A549 (cell line): ENCODE data around the gene DNAJC15. TPM values are rescaled to one million over a fixed set of nuclear protein-coding genes. Genes with fewer than 3 reads are reported as not detected.

Experiments used
- ATAC-seq, 2 experiments: fragments of 200-7000 bp in 1 of 2; fragments of >200 bp in 1 of 2; cut with Nextera tagmentation in 1 of 2; cut with Tn5 transposase in 1 of 2; 3 replicates each; pipeline versions ENCODE4 v1.8.0 to v1.9.1; 2018 to 2020; ENCODE audit warnings: mild to moderate bottlenecking in 1 of 2, moderate library complexity in 1 of 2
- CTCF ChIA-PET: fragments of 300-600 bp; sonication (Branson Sonifier 250); formaldehyde crosslinking; extraction: SDS; loops from one replicate; lab custom pipeline; 2021; ENCODE audit warnings: antibody characterized with exemption, inconsistent platforms; lab: Yijun Ruan, JAX
- POLR2A ChIA-PET: fragments of 350-600 bp; formaldehyde crosslinking; extraction: SDS; loops from one replicate; lab custom pipeline; 2021; ENCODE audit warnings: antibody characterized with exemption, inconsistent platforms; lab: Yijun Ruan, JAX
- DNase-seq, 2 experiments: peaks; one replicate each; pipeline versions ENCODE4 v3.0.0 to v3.0.0-alpha.2; 2011 to 2016; ENCODE audit warnings: low read depth in 1 of 2, low spot score in 1 of 2
- FAIRE-seq: peaks from 2 replicates; lab custom pipeline; 2011; peaks lifted over from hg19 to GRCh38; lab: Jason Lieb, UNC
- H3K27ac ChIP-seq, 2 experiments: fragments of >200 bp; sonication (Bioruptor Twin); formaldehyde crosslinking; 3 replicates each; pipeline ENCODE4 v1.5.1; 2016 to 2017
- H3K4me1 ChIP-seq: fragments of >200 bp; sonication (Bioruptor Twin); formaldehyde crosslinking; 3 replicates; pipeline ENCODE4 v1.6.1; 2016
- H3K4me2 ChIP-seq: fragments of >200 bp; sonication (Bioruptor Twin); formaldehyde crosslinking; 3 replicates; pipeline ENCODE4 v1.6.1; 2016
- H3K4me3 ChIP-seq: fragments of >200 bp; sonication (Bioruptor Twin); formaldehyde crosslinking; 3 replicates; pipeline ENCODE4 v1.5.1; 2016
- H3K9me3 ChIP-seq: fragments of >200 bp; sonication (Bioruptor Twin); formaldehyde crosslinking; 3 replicates; pipeline ENCODE4 v1.6.1; 2016
- CBX2 ChIP-seq: fragments of 200-600 bp; sonication (generic); IDR thresholded peaks from 2 replicates; pipeline ENCODE4 v1.6.1; 2016; ENCODE audit warnings: low read depth, mild to moderate bottlenecking, borderline replicate concordance
- CEBPB ChIP-seq, 2 experiments: fragments of >200 bp in 1 of 2; sonication (Bioruptor Twin) in 1 of 2; formaldehyde crosslinking in 1 of 2; IDR thresholded peaks; 2 replicates each; pipeline ENCODE4 v1.6.1; 2012 to 2016
- CHD2 ChIP-seq: fragments of 150-350 bp; IDR thresholded peaks from 2 replicates; pipeline ENCODE4 v1.6.1; 2014; ENCODE audit warnings: low read length; ENCODE audit not compliant: partially characterized antibody
- CTCF ChIP-seq: fragments of >200 bp; sonication (Bioruptor Twin); formaldehyde crosslinking; IDR thresholded peaks from 3 replicates; pipeline ENCODE4 v1.5.1; 2016
- E2F6 ChIP-seq: IDR thresholded peaks from 2 replicates; pipeline ENCODE4 v1.6.1; 2012; ENCODE audit warnings: low read depth, borderline replicate concordance
- ELK1 ChIP-seq: fragments of 150-350 bp; IDR thresholded peaks from 2 replicates; pipeline ENCODE4 v1.6.1; 2014; ENCODE audit warnings: low read depth, mild to moderate bottlenecking, low read length
- EP300 ChIP-seq, 2 experiments: fragments of >200 bp; sonication (Bioruptor Twin); formaldehyde crosslinking; IDR thresholded peaks; 2 replicates in 1 of 2; 3 replicates in 1 of 2; pipeline ENCODE4 v1.6.1; 2016 to 2017
- FOSB ChIP-seq: fragments of 250-450 bp; sonication (Bioruptor Pico); IDR thresholded peaks from 2 replicates; pipeline ENCODE4 v1.5.0; 2020; ENCODE audit warnings: mild to moderate bottlenecking, moderate library complexity
- FOSL2 ChIP-seq, 2 experiments: fragments of 450-650 bp in 1 of 2; fragments of >200 bp in 1 of 2; sonication (Bioruptor Twin) in 1 of 2; formaldehyde crosslinking; IDR thresholded peaks; 2 replicates each; pipeline versions ENCODE4 v1.5.0 to v1.6.1; 2016 to 2020; ENCODE audit warnings: mild to moderate bottlenecking in 1 of 2, moderate library complexity in 1 of 2
- GATA3 ChIP-seq: IDR thresholded peaks from 2 replicates; pipeline ENCODE4 v1.6.1; 2012; ENCODE audit warnings: borderline replicate concordance
- HES2 ChIP-seq: fragments of >200 bp; sonication (Bioruptor Twin); formaldehyde crosslinking; IDR thresholded peaks from 2 replicates; pipeline ENCODE4 v1.6.1; 2016
- HOXB5 ChIP-seq: fragments of 250-450 bp; sonication (Bioruptor Pico); IDR thresholded peaks from 2 replicates; pipeline ENCODE4 v1.5.0; 2020; ENCODE audit warnings: mild to moderate bottlenecking, moderate library complexity
- MAFK ChIP-seq: fragments of 450-650 bp; IDR thresholded peaks from 2 replicates; pipeline ENCODE4 v1.6.1; 2014; ENCODE audit not compliant: partially characterized antibody
- MAX ChIP-seq: IDR thresholded peaks from 2 replicates; pipeline ENCODE4 v1.6.1; 2012
- MAZ ChIP-seq: fragments of 150-350 bp; IDR thresholded peaks from 2 replicates; pipeline ENCODE4 v1.6.1; 2014; ENCODE audit warnings: antibody characterized with exemption, low read depth, low read length, borderline replicate concordance
- NFE2L2 ChIP-seq: fragments of 150-350 bp; conservative IDR thresholded peaks from 2 replicates; pipeline ENCODE4 v1.6.1; 2014; ENCODE audit warnings: low read length
- NR3C1 ChIP-seq: fragments of >200 bp; sonication (Bioruptor Twin); formaldehyde crosslinking; IDR thresholded peaks from 3 replicates; pipeline ENCODE4 v1.6.1; 2017
- PBX3 ChIP-seq: IDR thresholded peaks from 2 replicates; pipeline ENCODE4 v1.6.1; 2012
- POLR2AphosphoS2 ChIP-seq: conservative IDR thresholded peaks from 2 replicates; pipeline ENCODE4 v1.6.1; 2012; ENCODE audit warnings: low read length, improper control_type of control experiment, inconsistent platforms
- RCOR1 ChIP-seq: fragments of 150-350 bp; IDR thresholded peaks from 2 replicates; pipeline ENCODE4 v1.6.1; 2014; ENCODE audit warnings: antibody characterized with exemption, low read length, low read depth
- REST ChIP-seq: fragments of 200-600 bp; sonication (generic); IDR thresholded peaks from 2 replicates; pipeline ENCODE4 v1.6.1; 2016; ENCODE audit warnings: antibody characterized with exemption, mild to moderate bottlenecking, moderate library complexity
- RNF2 ChIP-seq: fragments of 200-600 bp; sonication (generic); IDR thresholded peaks from 2 replicates; pipeline ENCODE4 v1.6.1; 2016; ENCODE audit warnings: low read depth, mild to moderate bottlenecking, antibody characterized with exemption, moderate library complexity, borderline replicate concordance
- SMC3 ChIP-seq: fragments of >200 bp; sonication (Bioruptor Twin); formaldehyde crosslinking; IDR thresholded peaks from 3 replicates; pipeline ENCODE4 v1.6.1; 2018; ENCODE audit warnings: inconsistent platforms
- SREBF2 ChIP-seq: fragments of 450-650 bp; IDR thresholded peaks from 2 replicates; pipeline ENCODE4 v1.6.1; 2014; ENCODE audit warnings: mild to moderate bottlenecking, moderate library complexity
- WGBS: methylation state at CpG from one replicate; pipeline ENCODE4 v1.1.6; 2017; ENCODE audit errors: missing lambda C conversion rate; 5-methylcytosine and 5-hydroxymethylcytosine counted together
- polyA plus RNA-seq, 4 experiments: library from polyadenylated mRNA; depleted of rRNA in 3 of 4; stranded (reverse); fragments of >200 nt; fragmentation: RNase III in 1 of 4; extraction: RNeasy Plus Mini Kit Qiagen cat#74134 plus additional on column Dnase treatment in 1 of 4; gene quantifications; 2 replicates in 3 of 4; 3 replicates in 1 of 4; pipeline ENCODE4 v1.2.3, GENCODE V29; 2011 to 2017

Gene DNAJC15
- polyA plus RNA-seq, 2 of the 4 experiments (the other 2 are of a cell fraction): 0.03 to 0.05 TPM

- TF ChIP-seq GATA3: peak; percentile 12; the same call in 1 of the 2 replicates
- no peak for TF ChIP-seq ELK1
- TF ChIP-seq RNF2: no peak
Measured at GRCh38 chr13:43005460-43006236, 17.7 kb upstream of the DNAJC15 start (continued).

- ChIA-PET CTCF (interaction anchor here (0.6 to 2.0 kb wide), 4 partner anchors 10 to 1283 kb away, joined by 3 to 6 read pairs (median 3); no protein-coding TSS in a partner anchor), POLR2A (interaction anchor here (0.6 kb wide), 1 partner anchor 37 kb away, joined by 3 read pairs; no protein-coding TSS in a partner anchor)
- H3K4me3 ChIP-seq: no peak overlapping the region
- TF ChIP-seq SMC3 (no peak), NFE2L2 (no peak), EP300 (IDR thresholded peaks at IDR 0.05) (no peak), RCOR1 (no peak), FOSB (CRISPR knock-in tag) (no peak), MAZ (no peak), CHD2 (no peak), MAX (no peak), CTCF (no peak), HOXB5 (CRISPR knock-in tag) (no peak), NR3C1 (no peak)
- H3K9me3 ChIP-seq: no peaks in the 10 kb centered on the region
- H3K4me1 ChIP-seq: peaks cover 36% of the 10 kb centered on the region
- H3K27ac ChIP-seq: peak overlapping the region; percentile 79 to 83
- FAIRE-seq: no peak
- no peak for DNase-seq
- peak in 1 of 2 experiments; percentile 45; a peak in 2 of 6 replicates for ATAC-seq
- peak overlapping the region; percentile 55 for H3K4me2 ChIP-seq
- WGBS: 7% methylated on average over 3 of the region's 3 CpGs
Measured at GRCh38 chr13:43006893-43007631, 16.3 kb upstream of the DNAJC15 start.

- no peak overlapping the region for H3K4me2 ChIP-seq
- no peak overlapping the region for H3K4me3 ChIP-seq
- H3K27ac ChIP-seq: peak overlapping the region; percentile 39 to 83; a peak in 4 of 6 replicates
- FAIRE-seq: no peak
- no peak for DNase-seq
- POLR2A ChIA-PET: no interaction called here
- WGBS: 77% methylated on average over 3 of the region's 3 CpGs
- no peak for ATAC-seq
- H3K4me1 ChIP-seq: peaks cover 36% of the 10 kb centered on the region
- CTCF ChIA-PET: interaction anchor here (2.0 kb wide), 1 partner anchor 39 kb away, joined by 6 read pairs; no protein-coding TSS in a partner anchor
- H3K9me3 ChIP-seq: no peaks in the 10 kb centered on the region
- TF ChIP-seq MAFK: no peak
- no peak for TF ChIP-seq POLR2AphosphoS2
- TF ChIP-seq SREBF2: no peak
- no peak for TF ChIP-seq FOSL2 (IDR thresholded peaks at IDR 0.05)
- no peak for TF ChIP-seq FOSL2 (CRISPR knock-in tag; IDR thresholded peaks at IDR 0.05)
- TF ChIP-seq REST: no peak
- TF ChIP-seq NR3C1: no peak
- no peak for TF ChIP-seq HES2
- TF ChIP-seq E2F6: no peak
- no peak for TF ChIP-seq RCOR1
- no peak for TF ChIP-seq CEBPB (IDR thresholded peaks at IDR 0.05)
- TF ChIP-seq CBX2: no peak
- no peak for TF ChIP-seq PBX3
Measured at GRCh38 chr13:43008596-43008995, 14.8 kb upstream of the DNAJC15 start.
